ENCODE data around the gene DPP6. TPM values are rescaled to one million over a fixed set of nuclear protein-coding genes. Genes with fewer than 3 reads are reported as not detected.

DPP6 gene
- total RNA-seq, 3 donors from 2014 or later, result 0.59 to 0.98 TPM; not detected in 1

- no peaks in the 10 kb centered on the region for H3K27me3 ChIP-seq
- no peak for DNase-seq (ENCODE audit: low spot score in 2 of 2)
- no peaks in the 10 kb centered on the region for H3K4me1 ChIP-seq
- H3K36me3 ChIP-seq, result no peaks in the 10 kb centered on the region
- TF ChIP-seq, protein P1, sequence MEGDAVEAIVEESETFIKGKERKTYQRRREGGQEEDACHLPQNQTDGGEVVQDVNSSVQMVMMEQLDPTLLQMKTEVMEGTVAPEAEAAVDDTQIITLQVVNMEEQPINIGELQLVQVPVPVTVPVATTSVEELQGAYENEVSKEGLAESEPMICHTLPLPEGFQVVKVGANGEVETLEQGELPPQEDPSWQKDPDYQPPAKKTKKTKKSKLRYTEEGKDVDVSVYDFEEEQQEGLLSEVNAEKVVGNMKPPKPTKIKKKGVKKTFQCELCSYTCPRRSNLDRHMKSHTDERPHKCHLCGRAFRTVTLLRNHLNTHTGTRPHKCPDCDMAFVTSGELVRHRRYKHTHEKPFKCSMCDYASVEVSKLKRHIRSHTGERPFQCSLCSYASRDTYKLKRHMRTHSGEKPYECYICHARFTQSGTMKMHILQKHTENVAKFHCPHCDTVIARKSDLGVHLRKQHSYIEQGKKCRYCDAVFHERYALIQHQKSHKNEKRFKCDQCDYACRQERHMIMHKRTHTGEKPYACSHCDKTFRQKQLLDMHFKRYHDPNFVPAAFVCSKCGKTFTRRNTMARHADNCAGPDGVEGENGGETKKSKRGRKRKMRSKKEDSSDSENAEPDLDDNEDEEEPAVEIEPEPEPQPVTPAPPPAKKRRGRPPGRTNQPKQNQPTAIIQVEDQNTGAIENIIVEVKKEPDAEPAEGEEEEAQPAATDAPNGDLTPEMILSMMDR (IDR thresholded peaks at IDR 0.05), result no peak
- no peak for TF ChIP-seq POLR2AphosphoS5 (IDR thresholded peaks at IDR 0.05)
- TF ChIP-seq POLR2A (IDR thresholded peaks at IDR 0.05), result no peak
- no peak overlapping the region for H3K27ac ChIP-seq
- H3K4me3 ChIP-seq, result no peak overlapping the region
- intact Hi-C loops (cut with DNase I; ENCODE audit: low total_unique reads), result no loop called here
- no peaks in the 10 kb centered on the region for H3K9me3 ChIP-seq
These were observed 723.5 kb downstream of the DPP6 start for GRCh38 chr7:154775681-154776080.

GRCh38 chr7:154776350-154776749, 724.2 kb downstream of the DPP6 start:
- TF ChIP-seq POLR2AphosphoS5 (IDR thresholded peaks at IDR 0.05), result no peak
- TF ChIP-seq, protein P1 (IDR thresholded peaks at IDR 0.05), result no peak
- Histone ChIP-seq H3K4me1 (no peaks in the 10 kb centered on the region), H3K36me3 (no peaks in the 10 kb centered on the region), H3K9me3 (no peaks in the 10 kb centered on the region), H3K27me3 (no peaks in the 10 kb centered on the region), H3K27ac (no peak overlapping the region), H3K4me3 (no peak overlapping the region)
- intact Hi-C loops (cut with DNase I; ENCODE audit: low total_unique reads), result no loop called here
- DNase-seq (ENCODE audit: low spot score in 2 of 2), result no peak

- intact Hi-C loops (cut with DNase I; ENCODE audit: low total_unique reads), result no loop called here
- TF ChIP-seq POLR2AphosphoS5 (IDR thresholded peaks at IDR 0.05), result no peak
- TF ChIP-seq, protein P1 (IDR thresholded peaks at IDR 0.05), result no peak
- no peak for TF ChIP-seq POLR2A (IDR thresholded peaks at IDR 0.05)
- no peak for DNase-seq (ENCODE audit: low spot score in 2 of 2)
- Histone ChIP-seq H3K4me3 (no peak overlapping the region), H3K27ac (no peak overlapping the region), H3K9me3 (no peaks in the 10 kb centered on the region), H3K27me3 (no peaks in the 10 kb centered on the region), H3K36me3 (no peaks in the 10 kb centered on the region), H3K4me1 (no peaks in the 10 kb centered on the region)
These were observed 724.8 kb downstream of the DPP6 start for GRCh38 chr7:154777023-154777422.

GRCh38 chr7:154777489-154777888, 725.3 kb downstream of the DPP6 start:
- no peak for DNase-seq (ENCODE audit: low spot score in 2 of 2)
- Histone ChIP-seq H3K4me3 (no peak overlapping the region), H3K27me3 (no peaks in the 10 kb centered on the region), H3K27ac (no peak overlapping the region), H3K36me3 (no peaks in the 10 kb centered on the region), H3K9me3 (no peaks in the 10 kb centered on the region), H3K4me1 (no peaks in the 10 kb centered on the region)
- intact Hi-C loops (cut with DNase I; ENCODE audit: low total_unique reads), result no loop called here
- TF ChIP-seq POLR2AphosphoS5 (IDR thresholded peaks at IDR 0.05) (no peak), POLR2A (IDR thresholded peaks at IDR 0.05) (no peak)
- TF ChIP-seq, protein P1 (IDR thresholded peaks at IDR 0.05), result no peak

DNA sequence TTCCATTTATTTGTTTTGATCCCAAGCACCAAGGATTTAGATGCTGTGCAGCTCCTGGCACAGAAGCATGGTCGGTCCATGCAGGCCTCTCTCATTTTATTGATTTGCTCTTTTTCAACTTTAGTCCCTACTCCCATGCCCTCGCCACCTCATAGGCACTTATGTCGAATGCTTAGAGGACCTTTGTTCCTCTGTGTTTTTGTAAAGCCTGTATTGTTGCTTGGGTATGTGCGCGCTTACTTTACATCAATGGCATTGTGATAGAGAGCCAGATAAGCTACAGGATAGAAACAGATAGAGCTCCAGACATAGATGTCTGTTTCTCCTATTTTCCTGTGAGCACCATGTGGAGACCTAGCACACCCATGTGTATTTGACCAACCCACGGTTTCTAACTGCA, 725.7 kb downstream of the DPP6 start:
- H3K9me3 ChIP-seq, result no peaks in the 10 kb centered on the region
- H3K27ac ChIP-seq, result no peak overlapping the region
- no peaks in the 10 kb centered on the region for H3K36me3 ChIP-seq
- H3K4me3 ChIP-seq, result no peak overlapping the region
- H3K27me3 ChIP-seq, result no peaks in the 10 kb centered on the region
- DNase-seq (ENCODE audit: low spot score in 2 of 2), result no peak
- TF ChIP-seq, protein P1 (IDR thresholded peaks at IDR 0.05), result no peak
- TF ChIP-seq POLR2A (IDR thresholded peaks at IDR 0.05) (no peak), POLR2AphosphoS5 (IDR thresholded peaks at IDR 0.05) (no peak)
- no peaks in the 10 kb centered on the region for H3K4me1 ChIP-seq
- intact Hi-C loops (cut with DNase I; ENCODE audit: low total_unique reads), result no loop called here
